Activated naive CD4-positive, alpha-beta T cell treated with anti-CD3 and anti-CD28 coated beads, Interleukin-2, amount 10 ng/mL, durations not matched to agents 7 days and 5 days (primary cell): ENCODE data around the gene CACNA2D3.
"Not testable (repeated sequence)": the region's sequence is repeated elsewhere in the genome, so short reads cannot be mapped to it uniquely, and the experiment has no call there.

Source experiments
- CTCF ChIA-PET: fragments of 350-600 bp; sonication (Branson Sonifier 250); formaldehyde crosslinking; loops from one replicate; lab custom pipeline; 2021; ENCODE audit warnings: antibody characterized with exemption; lab: Charles Lee
- DNase-seq: peaks from one replicate; pipeline ENCODE4 v3.0.0-alpha.2; 2020
- H3K27ac Mint-ChIP-seq: one replicate; pipeline ENCODE4 v1.8.0; 2021; ENCODE audit warnings: mild to moderate bottlenecking, moderate library complexity, mixed read lengths
- H3K27me3 Mint-ChIP-seq: one replicate; pipeline ENCODE4 v1.8.0; 2021; ENCODE audit warnings: mild to moderate bottlenecking, mixed read lengths
- H3K36me3 Mint-ChIP-seq: one replicate; pipeline ENCODE4 v1.8.0; 2021; ENCODE audit warnings: mixed read lengths
- H3K4me1 Mint-ChIP-seq: one replicate; pipeline ENCODE4 v1.8.0; 2021; ENCODE audit warnings: mixed read lengths
- H3K4me3 Mint-ChIP-seq: one replicate; pipeline ENCODE4 v1.8.0; 2021; ENCODE audit warnings: mild to moderate bottlenecking, moderate library complexity, mixed read lengths
- H3K9me3 Mint-ChIP-seq: one replicate; pipeline ENCODE4 v1.8.0; 2021; ENCODE audit warnings: mixed read lengths

Gene CACNA2D3

DNA sequence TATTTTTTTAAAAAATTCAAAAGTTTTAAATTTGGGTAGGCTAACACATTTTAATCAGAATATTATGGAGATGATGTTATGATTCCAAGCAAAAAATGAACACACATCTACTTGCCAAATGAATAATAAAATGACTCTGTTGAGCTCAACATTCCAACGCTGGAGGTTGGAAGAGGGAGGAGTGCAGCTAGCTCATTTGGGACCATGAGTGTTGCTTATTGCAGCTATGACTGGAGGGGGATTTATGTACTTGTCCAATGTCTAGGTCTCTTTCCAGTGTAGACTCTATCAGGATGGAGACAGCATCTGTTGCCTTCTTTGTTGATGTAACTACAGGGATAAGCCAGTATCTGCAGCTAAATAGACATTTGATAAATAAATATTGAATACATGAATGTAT is 310.6 kb downstream of the CACNA2D3 start:
- H3K27ac Mint-ChIP-seq = no peak overlapping the region
- H3K4me1 Mint-ChIP-seq = no peaks in the 10 kb centered on the region
- DNase-seq = no peak
- no peaks in the 10 kb centered on the region for H3K36me3 Mint-ChIP-seq
- no peak overlapping the region for H3K4me3 Mint-ChIP-seq
- CTCF ChIA-PET = no interaction called here
- H3K9me3 Mint-ChIP-seq = no peaks in the 10 kb centered on the region
- H3K27me3 Mint-ChIP-seq = no peaks in the 10 kb centered on the region

DNA sequence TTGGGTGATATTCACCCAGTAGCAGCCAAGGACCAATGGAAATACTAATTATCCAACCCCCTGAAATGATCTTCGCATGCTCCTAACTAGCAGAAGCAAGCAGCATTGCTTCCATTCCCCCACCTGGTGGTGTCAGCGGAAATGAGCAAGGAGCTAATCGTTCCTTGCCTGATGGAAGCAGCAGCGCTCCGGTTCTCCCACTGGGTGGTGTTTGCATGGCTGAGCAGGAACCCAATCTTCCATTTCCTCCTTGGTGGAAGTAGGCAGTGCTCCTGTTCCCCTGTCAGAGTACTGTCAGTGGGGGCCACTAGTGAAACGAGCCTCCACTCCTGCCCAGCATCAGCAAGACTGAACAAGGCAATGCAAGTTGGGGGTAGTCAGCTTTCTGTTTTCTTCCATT is 311.5 kb downstream of the CACNA2D3 start:
- CTCF ChIA-PET = no interaction called here
- Mint-ChIP-seq H3K4me3 (no peak overlapping the region), H3K4me1 (no peaks in the 10 kb centered on the region)

DNA sequence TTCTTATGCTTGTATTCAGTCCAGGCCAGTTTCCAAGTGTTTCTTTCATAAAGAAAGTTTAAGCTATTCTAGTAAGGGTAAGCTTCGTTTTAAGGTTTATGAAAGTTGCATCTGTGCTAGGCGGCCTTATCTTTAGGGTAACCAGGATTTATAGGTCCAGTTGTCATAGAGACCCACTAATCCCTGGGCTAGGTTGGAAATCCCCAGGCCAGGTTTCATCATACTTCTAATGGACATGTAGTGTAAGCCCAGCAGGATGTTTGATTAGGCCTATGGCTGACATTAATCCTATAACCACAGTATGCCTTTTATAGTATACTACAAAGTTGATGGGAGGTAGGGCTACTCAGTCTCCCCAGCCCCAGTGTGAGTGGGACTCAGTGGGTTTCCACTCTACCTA is 312.4 kb downstream of the CACNA2D3 start:
- CTCF ChIA-PET = no interaction called here
- H3K9me3 Mint-ChIP-seq = no peaks in the 10 kb centered on the region
- no peaks in the 10 kb centered on the region for H3K27me3 Mint-ChIP-seq
- no peak for DNase-seq
- no peak overlapping the region for H3K27ac Mint-ChIP-seq
- no peak overlapping the region for H3K4me3 Mint-ChIP-seq
- H3K36me3 Mint-ChIP-seq = no peaks in the 10 kb centered on the region
- H3K4me1 Mint-ChIP-seq = no peaks in the 10 kb centered on the region

More for the DNA sequence above, 311.5 kb downstream of the CACNA2D3 start:
- Mint-ChIP-seq H3K27me3 (no peaks in the 10 kb centered on the region), H3K36me3 (no peaks in the 10 kb centered on the region), H3K27ac (no peak overlapping the region), H3K9me3 (no peaks in the 10 kb centered on the region)
- DNase-seq = no peak

DNA sequence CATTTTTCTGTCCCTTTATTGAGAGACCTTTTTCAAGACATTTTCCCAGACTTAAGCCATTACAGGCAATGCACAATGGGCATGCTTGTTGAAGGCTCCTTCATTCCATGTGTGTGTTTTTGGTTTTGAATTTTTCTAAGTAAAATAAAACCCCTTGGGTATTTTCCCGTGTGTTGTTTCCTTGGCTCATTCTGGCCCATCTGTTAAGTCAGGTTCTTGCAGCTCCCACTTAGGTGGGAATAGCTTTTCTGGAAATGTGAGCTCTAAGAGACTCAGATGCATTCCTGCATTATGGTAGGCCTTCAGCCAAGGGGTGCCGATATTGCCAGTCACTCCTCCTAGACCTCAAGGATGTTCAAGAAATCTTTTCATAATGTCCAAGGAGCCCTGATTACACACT is 314.9 kb downstream of the CACNA2D3 start:
- CTCF ChIA-PET = no interaction called here
- Mint-ChIP-seq H3K4me1 (no peaks in the 10 kb centered on the region), H3K27ac (no peak overlapping the region), H3K4me3 (no peak overlapping the region), H3K36me3 (no peaks in the 10 kb centered on the region), H3K27me3 (no peaks in the 10 kb centered on the region), H3K9me3 (no peaks in the 10 kb centered on the region)
- DNase-seq = no peak

DNA sequence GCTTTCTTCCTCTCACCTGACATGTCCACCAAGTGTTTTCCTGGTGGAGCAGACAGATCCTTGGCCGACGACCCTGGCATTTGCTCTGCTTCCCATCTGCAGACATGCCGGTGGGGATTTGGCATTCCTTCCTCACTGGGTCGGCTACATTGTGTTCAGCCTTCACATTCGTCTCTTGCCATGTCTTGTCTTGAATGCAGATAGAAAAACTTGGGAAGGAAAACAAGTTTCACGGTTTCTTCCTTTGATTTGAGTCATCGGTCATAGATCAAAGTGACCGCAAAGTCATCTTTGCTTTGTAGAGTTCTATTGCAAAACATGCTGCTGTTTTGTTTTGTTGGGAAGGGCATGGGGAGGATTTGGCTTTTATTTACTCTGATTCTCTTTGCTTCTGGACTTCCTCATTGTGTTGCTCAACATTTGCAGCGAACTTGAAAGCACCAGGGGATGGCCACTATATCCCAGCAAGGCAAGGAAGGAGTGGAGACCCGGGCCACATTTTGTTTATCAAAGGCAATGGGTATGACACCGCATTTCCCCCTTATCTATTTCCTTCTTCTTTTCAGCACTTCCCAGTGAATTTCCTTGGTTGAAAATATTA is 321.3 kb downstream of the CACNA2D3 start:
- H3K36me3 Mint-ChIP-seq = no peaks in the 10 kb centered on the region
- no peak overlapping the region for H3K4me3 Mint-ChIP-seq
- no peaks in the 10 kb centered on the region for H3K9me3 Mint-ChIP-seq
- no peak for DNase-seq
- no peaks in the 10 kb centered on the region for H3K27me3 Mint-ChIP-seq
- CTCF ChIA-PET = no interaction called here
- no peaks in the 10 kb centered on the region for H3K4me1 Mint-ChIP-seq
- no peak overlapping the region for H3K27ac Mint-ChIP-seq

DNA sequence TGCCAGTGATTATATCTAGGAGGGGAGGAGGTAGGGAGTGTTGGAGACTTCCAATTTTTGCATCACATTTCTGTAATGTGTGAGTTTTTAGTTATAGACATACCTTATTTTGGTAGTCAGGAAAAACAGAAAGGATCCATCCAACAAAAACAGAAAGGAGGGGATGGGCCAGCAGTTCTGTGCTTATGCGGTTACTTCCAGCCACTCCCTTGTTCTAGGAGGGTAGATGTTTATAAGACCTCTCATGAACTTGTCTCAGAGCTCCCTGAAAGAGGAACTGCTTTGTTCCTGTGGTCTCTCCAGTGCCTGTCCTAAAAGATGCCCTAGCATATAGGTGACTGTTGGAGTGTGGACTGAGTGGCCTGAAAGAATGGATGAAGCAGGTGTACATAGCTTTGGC is 323.3 kb downstream of the CACNA2D3 start:
- H3K36me3 Mint-ChIP-seq = no peaks in the 10 kb centered on the region
- H3K4me3 Mint-ChIP-seq = no peak overlapping the region
- DNase-seq = no peak
- CTCF ChIA-PET = interaction anchor here (1.1 kb wide), 1 partner anchor 17 kb away, joined by 5 read pairs; no protein-coding TSS in a partner anchor
- no peak overlapping the region for H3K27ac Mint-ChIP-seq
- H3K9me3 Mint-ChIP-seq = no peaks in the 10 kb centered on the region
- no peaks in the 10 kb centered on the region for H3K27me3 Mint-ChIP-seq
- H3K4me1 Mint-ChIP-seq = no peaks in the 10 kb centered on the region

DNA sequence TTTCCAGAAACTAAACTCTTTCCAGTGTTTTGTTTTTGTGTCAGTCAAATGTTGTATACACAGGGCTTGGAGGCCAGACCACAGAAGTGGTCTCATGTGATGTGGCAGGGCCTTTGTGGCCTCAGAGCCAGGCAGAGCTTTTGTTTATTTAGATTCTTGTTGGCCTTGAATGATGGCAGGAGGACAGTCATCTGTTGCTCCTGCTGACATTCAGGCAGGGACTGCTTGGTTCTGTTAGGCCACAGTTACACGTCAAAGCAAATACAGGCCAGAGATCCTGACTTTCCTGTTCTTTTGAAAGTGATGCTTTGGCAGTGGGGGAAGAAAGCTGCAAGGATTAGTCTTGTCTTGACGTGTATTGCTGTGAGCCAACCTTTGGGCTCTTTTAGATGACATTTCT is 325.1 kb downstream of the CACNA2D3 start:
- H3K27ac Mint-ChIP-seq = no peak overlapping the region
- CTCF ChIA-PET = no interaction called here
- no peaks in the 10 kb centered on the region for H3K36me3 Mint-ChIP-seq
- no peak overlapping the region for H3K4me3 Mint-ChIP-seq
- DNase-seq = no peak
- no peaks in the 10 kb centered on the region for H3K4me1 Mint-ChIP-seq
- no peaks in the 10 kb centered on the region for H3K27me3 Mint-ChIP-seq
- H3K9me3 Mint-ChIP-seq = peaks cover 6% of the 10 kb centered on the region

DNA sequence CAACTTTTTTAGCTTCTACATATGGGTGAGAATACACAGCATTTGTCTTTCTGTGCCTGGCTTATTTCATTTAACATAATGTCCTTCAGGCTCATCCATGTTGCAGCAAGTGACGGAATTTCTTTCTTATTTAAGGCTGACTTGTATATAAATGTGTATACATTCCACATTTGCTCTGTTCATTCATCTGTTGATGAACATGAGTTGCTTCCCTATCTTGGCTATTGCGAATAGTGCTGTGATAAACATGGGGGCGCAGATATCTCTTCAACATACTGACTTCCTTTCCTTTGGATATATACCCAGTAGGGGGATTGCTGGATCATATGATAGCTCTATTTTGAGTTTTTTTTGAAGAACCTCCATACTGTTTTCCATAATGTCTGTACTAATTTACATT is 332.5 kb downstream of the CACNA2D3 start:
- H3K4me1 Mint-ChIP-seq = no peaks in the 10 kb centered on the region
- no peaks in the 10 kb centered on the region for H3K27me3 Mint-ChIP-seq
- H3K9me3 Mint-ChIP-seq = peaks cover 15% of the 10 kb centered on the region
- no peak overlapping the region for H3K4me3 Mint-ChIP-seq
- no peak overlapping the region for H3K27ac Mint-ChIP-seq
- DNase-seq = no peak
- no peaks in the 10 kb centered on the region for H3K36me3 Mint-ChIP-seq
- CTCF ChIA-PET = no interaction called here

DNA sequence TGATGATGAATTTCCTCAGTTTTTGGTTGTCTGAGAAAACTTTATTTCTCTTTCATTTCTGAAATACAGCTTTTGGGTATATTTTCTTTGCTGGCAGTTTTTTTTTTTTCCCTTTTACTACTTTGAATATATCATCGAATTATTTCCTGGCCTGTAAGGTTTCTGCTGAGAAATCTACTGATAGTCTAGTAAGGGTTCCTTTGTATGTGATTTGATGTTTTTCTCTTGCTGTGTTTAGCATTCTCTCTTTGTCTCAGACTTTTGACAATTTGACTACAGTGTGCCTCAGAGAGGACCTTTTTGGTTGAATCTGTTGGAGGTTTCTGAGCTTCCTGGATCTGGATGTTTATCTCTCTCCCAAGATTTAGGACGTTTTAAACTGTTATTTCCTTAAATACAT is 336.0 kb downstream of the CACNA2D3 start:
- H3K4me3 Mint-ChIP-seq = no peak overlapping the region
- H3K27ac Mint-ChIP-seq = no peak overlapping the region
- CTCF ChIA-PET = no interaction called here
- no peaks in the 10 kb centered on the region for H3K4me1 Mint-ChIP-seq
- H3K27me3 Mint-ChIP-seq = no peaks in the 10 kb centered on the region
- H3K9me3 Mint-ChIP-seq = peaks cover 9% of the 10 kb centered on the region
- H3K36me3 Mint-ChIP-seq = no peaks in the 10 kb centered on the region
- no peak for DNase-seq

DNA sequence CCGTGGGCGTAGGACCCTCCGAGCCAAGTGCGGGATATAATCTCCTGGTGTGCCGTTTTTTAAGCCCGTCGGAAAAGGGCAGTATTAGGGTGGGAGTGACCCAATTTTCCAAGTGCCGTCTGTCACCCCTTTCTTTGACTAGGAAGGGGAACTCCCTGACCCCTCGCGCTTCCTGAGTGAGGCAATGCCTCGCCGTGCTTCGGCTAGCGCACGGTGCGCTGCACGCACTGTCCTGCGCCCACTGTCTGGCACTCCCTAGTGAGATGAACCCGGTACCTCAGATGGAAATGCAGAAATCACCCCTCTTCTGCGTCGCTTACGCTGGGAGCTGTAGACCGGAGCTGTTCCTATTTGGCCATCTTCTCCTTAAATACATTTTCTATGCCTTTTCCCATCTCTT is 342.2 kb downstream of the CACNA2D3 start:
- H3K36me3 Mint-ChIP-seq, CTCF ChIA-PET, H3K4me3 Mint-ChIP-seq, H3K27ac Mint-ChIP-seq, H3K27me3 Mint-ChIP-seq, DNase-seq, H3K9me3 Mint-ChIP-seq, H3K4me1 Mint-ChIP-seq: not testable (repeated sequence)

DNA sequence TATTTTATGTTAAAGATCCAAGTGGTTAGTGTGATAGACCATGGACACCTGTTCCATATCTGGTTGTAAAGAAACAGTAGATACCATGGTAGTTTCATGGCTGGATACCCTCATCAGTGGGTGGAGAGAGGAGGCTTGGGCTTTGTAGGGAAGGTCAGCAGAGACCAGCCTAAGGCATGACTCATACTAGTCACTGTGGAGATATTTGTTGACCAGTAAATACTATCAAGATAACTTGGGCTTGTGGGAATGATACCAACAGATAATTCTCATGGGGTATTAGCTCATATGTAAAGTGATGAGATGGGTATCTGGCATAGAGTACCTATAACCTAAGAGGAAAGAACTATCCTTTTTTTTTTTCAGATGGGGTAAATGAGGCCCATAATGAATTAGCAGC is 354.5 kb downstream of the CACNA2D3 start:
- H3K27me3 Mint-ChIP-seq = no peaks in the 10 kb centered on the region
- DNase-seq = no peak
- no peaks in the 10 kb centered on the region for H3K36me3 Mint-ChIP-seq
- no peak overlapping the region for H3K27ac Mint-ChIP-seq
- H3K9me3 Mint-ChIP-seq = peaks cover 15% of the 10 kb centered on the region
- H3K4me1 Mint-ChIP-seq = no peaks in the 10 kb centered on the region
- no peak overlapping the region for H3K4me3 Mint-ChIP-seq
- CTCF ChIA-PET = no interaction called here

DNA sequence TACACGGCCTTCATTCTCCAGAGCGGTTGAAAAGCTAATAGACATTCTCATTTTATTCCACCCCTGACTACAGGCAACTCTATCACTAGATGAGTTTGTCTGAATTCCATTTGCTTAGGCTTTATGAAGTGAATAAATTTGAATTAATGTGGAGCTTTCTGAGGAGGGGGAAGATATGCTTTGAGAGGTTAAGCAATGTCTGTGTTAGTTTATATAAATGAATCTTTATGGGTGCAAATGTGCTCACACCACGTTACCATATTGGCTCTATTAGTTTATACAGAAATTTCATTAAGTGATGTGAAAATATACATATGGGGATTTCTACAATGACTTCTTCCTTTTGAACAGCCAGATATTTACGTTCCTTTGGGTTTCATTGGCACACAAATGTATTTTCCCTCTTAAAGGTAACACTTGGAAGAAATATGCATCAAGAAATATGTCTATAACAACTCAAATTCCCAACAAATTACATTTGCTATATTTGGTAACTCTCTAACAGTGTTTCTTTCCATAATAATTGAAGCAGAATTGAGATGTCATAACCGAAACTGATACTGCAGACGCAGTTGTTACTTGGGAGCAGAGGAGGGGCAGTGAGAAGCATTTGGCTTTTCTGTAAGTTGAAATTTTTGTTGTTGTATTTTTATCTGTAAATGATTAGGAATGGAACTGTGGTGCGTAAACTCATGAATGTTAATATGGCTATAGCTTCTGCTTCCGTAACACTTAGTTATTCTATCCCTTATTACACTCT is 359.4 kb downstream of the CACNA2D3 start:
- no peak for DNase-seq
- H3K4me1 Mint-ChIP-seq = no peaks in the 10 kb centered on the region
- CTCF ChIA-PET = no interaction called here
- H3K27ac Mint-ChIP-seq = no peak overlapping the region
- peaks cover 5% of the 10 kb centered on the region for H3K9me3 Mint-ChIP-seq
- H3K36me3 Mint-ChIP-seq = no peaks in the 10 kb centered on the region
- no peak overlapping the region for H3K4me3 Mint-ChIP-seq
- no peaks in the 10 kb centered on the region for H3K27me3 Mint-ChIP-seq

DNA sequence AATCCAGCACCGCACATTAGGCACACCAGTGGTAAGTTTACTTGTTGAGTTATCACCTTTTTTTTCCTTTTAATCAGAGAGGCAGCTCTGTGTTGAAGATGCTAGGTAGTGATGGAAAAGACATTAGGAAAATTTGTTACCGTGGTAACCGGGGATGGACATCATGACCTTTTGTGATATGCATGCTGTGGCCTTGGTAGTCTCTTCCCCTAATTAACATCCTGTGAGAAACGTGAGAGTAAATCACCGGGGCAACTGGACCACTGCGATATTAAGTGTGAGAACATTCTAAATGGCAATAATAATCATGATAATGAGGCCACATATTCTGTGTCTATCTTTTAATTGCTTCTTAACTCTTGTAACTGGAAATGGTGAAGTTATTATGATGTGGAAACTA is 362.0 kb downstream of the CACNA2D3 start:
- CTCF ChIA-PET = no interaction called here
- H3K27me3 Mint-ChIP-seq = no peaks in the 10 kb centered on the region
- no peak overlapping the region for H3K4me3 Mint-ChIP-seq
- H3K4me1 Mint-ChIP-seq = no peaks in the 10 kb centered on the region
- no peak overlapping the region for H3K27ac Mint-ChIP-seq
- no peak for DNase-seq
- H3K36me3 Mint-ChIP-seq = no peaks in the 10 kb centered on the region
- peaks cover 8% of the 10 kb centered on the region for H3K9me3 Mint-ChIP-seq

DNA sequence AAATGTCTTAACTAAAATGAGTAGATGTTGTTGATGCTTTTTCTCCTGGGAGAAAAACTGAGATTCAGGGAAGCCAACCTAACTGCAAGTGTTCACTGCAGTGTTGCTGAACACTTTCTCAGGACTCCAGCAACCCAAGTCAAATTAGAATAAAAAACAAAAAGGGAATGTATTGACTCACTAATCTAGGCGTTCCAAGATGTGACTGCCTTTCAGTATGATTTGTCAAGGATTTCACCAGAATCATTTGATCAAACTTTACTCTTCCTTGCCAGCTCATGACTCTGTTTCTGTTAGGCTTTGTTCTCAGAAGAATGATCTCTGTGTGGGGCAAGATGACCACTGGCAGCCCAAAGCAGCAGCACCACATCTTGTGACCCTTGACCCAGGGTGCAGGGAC is 364.0 kb downstream of the CACNA2D3 start:
- Mint-ChIP-seq H3K4me3 (no peak overlapping the region), H3K27me3 (no peaks in the 10 kb centered on the region)
- CTCF ChIA-PET = no interaction called here

DNA sequence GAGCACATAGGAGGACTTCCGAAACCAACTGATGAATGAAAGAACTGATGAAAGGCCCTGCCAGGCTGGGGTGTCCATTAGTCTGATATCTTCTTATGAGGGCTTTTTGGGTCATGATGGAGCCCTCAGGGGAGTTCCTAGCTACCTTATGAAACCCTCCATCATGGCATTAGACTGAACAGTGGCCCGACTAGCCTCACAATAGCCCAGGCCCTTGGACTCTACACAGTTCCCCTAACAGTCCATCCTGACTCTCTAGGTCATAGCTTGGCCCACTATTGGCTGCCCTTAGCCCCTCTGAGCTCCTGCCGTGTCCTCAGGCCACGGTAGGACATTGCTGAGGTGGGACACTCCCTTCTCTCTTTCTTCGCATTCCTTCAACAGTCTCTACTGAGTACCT is 365.9 kb downstream of the CACNA2D3 start:
- CTCF ChIA-PET = interaction anchor here (0.9 kb wide), 1 partner anchor 13 kb away, joined by 3 read pairs; no protein-coding TSS in a partner anchor
- Mint-ChIP-seq H3K4me3 (no peak overlapping the region), H3K36me3 (no peaks in the 10 kb centered on the region), H3K27ac (no peak overlapping the region), H3K27me3 (no peaks in the 10 kb centered on the region), H3K9me3 (peaks cover 11% of the 10 kb centered on the region), H3K4me1 (no peaks in the 10 kb centered on the region)
- DNase-seq = no peak

More for the DNA sequence above, 364.0 kb downstream of the CACNA2D3 start:
- Mint-ChIP-seq H3K9me3 (peaks cover 11% of the 10 kb centered on the region), H3K4me1 (no peaks in the 10 kb centered on the region), H3K36me3 (no peaks in the 10 kb centered on the region), H3K27ac (no peak overlapping the region)
- no peak for DNase-seq
